ENCODE measurements around the gene MS4A1. TPM values are rescaled to one million over a fixed set of nuclear protein-coding genes. Genes with fewer than 3 reads are reported as not detected.

MS4A1 gene
- total RNA-seq, 1 donor from 2014 or later, result not detected

DNA sequence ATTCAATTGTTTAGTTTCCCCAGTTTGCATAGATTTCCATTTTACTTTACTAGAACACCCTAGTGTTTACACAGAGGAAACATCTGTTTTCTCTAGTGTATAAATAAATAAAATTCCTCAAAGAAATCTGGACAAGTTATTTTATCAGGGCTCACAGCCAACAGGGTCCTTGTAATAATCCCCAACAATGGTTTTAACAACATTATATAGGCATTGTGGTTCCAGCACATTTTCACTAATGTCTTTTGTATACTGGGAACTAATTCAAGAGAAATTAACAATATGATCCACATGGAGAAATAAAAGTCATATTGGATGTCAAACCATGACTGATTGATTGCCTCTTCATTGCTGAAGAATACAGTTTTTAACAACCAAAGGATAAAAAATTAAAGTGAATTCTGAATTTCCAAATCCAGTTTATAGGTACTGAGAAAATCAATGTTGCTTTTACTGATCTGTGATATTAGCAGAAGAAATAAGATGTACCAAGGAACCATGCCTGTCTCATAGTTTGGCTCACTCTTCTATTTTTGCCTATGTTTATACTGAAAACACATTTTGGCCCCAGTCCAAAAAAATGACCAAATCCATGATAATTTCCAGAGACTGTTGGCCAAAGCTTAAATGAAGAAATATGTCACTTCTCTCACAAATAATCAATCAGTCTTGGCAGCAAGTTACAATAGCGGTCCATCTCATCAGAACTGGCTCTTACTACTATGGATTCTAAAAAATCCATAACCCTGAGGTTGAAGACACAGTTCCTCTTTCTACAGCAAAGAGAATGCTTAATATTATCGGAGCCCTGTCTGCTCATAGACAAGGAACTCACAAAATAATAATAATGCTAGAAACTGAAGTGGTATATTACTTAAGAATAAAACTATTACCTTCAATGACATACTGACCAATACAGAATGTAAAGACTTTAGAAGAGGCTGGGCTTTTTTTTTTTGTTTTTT lies 58.1 kb downstream of the MS4A1 start:
- H3K27me3 ChIP-seq (ENCODE audit: control insufficient read depth, insufficient read depth, low read length), result no peaks in the 10 kb centered on the region
- TF ChIP-seq, protein P1, sequence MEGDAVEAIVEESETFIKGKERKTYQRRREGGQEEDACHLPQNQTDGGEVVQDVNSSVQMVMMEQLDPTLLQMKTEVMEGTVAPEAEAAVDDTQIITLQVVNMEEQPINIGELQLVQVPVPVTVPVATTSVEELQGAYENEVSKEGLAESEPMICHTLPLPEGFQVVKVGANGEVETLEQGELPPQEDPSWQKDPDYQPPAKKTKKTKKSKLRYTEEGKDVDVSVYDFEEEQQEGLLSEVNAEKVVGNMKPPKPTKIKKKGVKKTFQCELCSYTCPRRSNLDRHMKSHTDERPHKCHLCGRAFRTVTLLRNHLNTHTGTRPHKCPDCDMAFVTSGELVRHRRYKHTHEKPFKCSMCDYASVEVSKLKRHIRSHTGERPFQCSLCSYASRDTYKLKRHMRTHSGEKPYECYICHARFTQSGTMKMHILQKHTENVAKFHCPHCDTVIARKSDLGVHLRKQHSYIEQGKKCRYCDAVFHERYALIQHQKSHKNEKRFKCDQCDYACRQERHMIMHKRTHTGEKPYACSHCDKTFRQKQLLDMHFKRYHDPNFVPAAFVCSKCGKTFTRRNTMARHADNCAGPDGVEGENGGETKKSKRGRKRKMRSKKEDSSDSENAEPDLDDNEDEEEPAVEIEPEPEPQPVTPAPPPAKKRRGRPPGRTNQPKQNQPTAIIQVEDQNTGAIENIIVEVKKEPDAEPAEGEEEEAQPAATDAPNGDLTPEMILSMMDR (IDR thresholded peaks at IDR 0.05; ENCODE audit: insufficient read depth, low read length, poor library complexity, severe bottlenecking), result no peak
- no peaks in the 10 kb centered on the region for H3K36me3 ChIP-seq (ENCODE audit: control insufficient read depth, insufficient read depth, low read length)
- no peak for DNase-seq (ENCODE audit: low read depth)
- no peak overlapping the region for H3K4me3 ChIP-seq (ENCODE audit: low read depth, low read length)

DNA sequence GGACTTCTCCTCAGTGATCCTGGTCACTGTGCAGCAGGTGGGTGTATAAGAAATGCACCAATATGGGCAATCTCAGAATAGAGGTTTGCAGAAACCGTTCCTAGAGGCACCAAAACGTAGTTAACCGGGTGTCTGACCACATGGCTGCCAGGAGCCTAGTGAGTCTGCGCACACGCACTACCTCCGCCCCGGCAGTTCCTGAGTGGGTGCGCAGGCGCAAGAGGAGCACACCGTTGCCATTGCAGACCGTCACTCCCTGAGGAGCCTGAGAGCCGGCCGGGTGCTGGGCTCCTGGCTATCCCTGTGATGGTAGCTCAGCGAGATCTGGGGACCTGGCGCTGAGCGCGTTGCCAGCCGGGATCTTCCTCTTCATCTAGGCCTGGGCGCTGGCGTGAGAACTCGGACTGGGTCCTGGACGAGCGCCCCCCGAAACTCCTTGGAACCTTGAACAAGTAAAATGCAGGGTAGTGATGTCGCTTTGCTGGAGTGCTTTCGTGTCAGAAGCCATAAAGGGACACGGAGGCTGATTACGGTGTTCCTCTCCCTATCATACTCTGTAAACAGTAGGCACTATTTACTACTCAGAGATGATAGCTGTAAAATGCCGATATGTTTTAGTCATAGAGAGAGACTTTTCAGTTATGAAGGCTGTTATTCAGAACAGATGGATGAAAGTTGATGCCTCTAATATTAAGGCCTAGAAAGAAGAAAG lies 59.7 kb downstream of the MS4A1 start, which contains the start of gene MS4A13:
Gene MS4A13 (plus strand): TSS at position 249 of the 712 bp plus-strand sequence. CDS start 2,692 bp downstream, outside the sequence.
- H3K4me3 ChIP-seq (ENCODE audit: low read depth, low read length), result no peak within 1 kb of the TSS
- TF ChIP-seq, protein P1 (IDR thresholded peaks at IDR 0.05; ENCODE audit: insufficient read depth, low read length, poor library complexity, severe bottlenecking), result no peak
- no peak for DNase-seq (ENCODE audit: low read depth)
- H3K36me3 ChIP-seq (ENCODE audit: control insufficient read depth, insufficient read depth, low read length), result no peaks in the 10 kb centered on the region
- H3K27me3 ChIP-seq (ENCODE audit: control insufficient read depth, insufficient read depth, low read length), result no peaks in the 10 kb centered on the region

Other genes with a start within 250 kb of the MS4A1 start
- gene MS4A4E, start 212.7 kb upstream of the MS4A1 start, total RNA-seq, result not detected in 2 replicates
- gene MS4A4A, start 175.2 kb upstream of the MS4A1 start, total RNA-seq, result 0.27 TPM in 1 of 2 replicates, not detected in the other
- not detected in 2 replicates for gene MS4A6E, start 128.6 kb upstream of the MS4A1 start, total RNA-seq
- gene MS4A7, start 77.3 kb upstream of the MS4A1 start, total RNA-seq, result not detected in 2 replicates
- not detected in 2 replicates for gene MS4A14, start 59.4 kb upstream of the MS4A1 start, total RNA-seq
- gene MS4A5, start 26.3 kb upstream of the MS4A1 start, total RNA-seq, result not detected in 2 replicates
- gene MS4A12, start 36.9 kb downstream of the MS4A1 start, total RNA-seq, result not detected in 2 replicates
- gene MS4A13, start 59.5 kb downstream of the MS4A1 start, total RNA-seq, result not detected in 2 replicates
- not detected in 2 replicates for gene MS4A8, start 243.8 kb downstream of the MS4A1 start, total RNA-seq

Data from kidney epithelial cell (primary cell).